SK-N-SH (cell line): ENCODE results near the gene WNK4.

Experiments used
- CTCF ChIP-seq: fragments of 200-600 bp; sonication (generic); IDR thresholded peaks from 2 replicates; pipeline ENCODE4 v1.6.1; 2017; ENCODE audit warnings: antibody characterized with exemption, mild to moderate bottlenecking, moderate library complexity
- FOSL2 ChIP-seq: IDR thresholded peaks from 2 replicates; pipeline ENCODE4 v1.4.0; 2012; ENCODE audit warnings: low read depth, mild to moderate bottlenecking, moderate library complexity, borderline replicate concordance
- GABPA ChIP-seq: IDR thresholded peaks from 2 replicates; pipeline ENCODE4 v1.4.0; 2012; ENCODE audit warnings: low read depth, mild to moderate bottlenecking
- POLR2AphosphoS5 ChIP-seq: IDR thresholded peaks from 2 replicates; pipeline ENCODE4 v1.6.1; 2012; ENCODE audit warnings: low read depth, low read length
- RAD21 ChIP-seq: IDR thresholded peaks from 2 replicates; pipeline ENCODE4 v1.6.1; 2012; ENCODE audit warnings: mild to moderate bottlenecking, low read length
- REST ChIP-seq: IDR thresholded peaks from 2 replicates; pipeline ENCODE4 v1.6.1; 2012; ENCODE audit warnings: mild to moderate bottlenecking, low read depth, low read length, moderate library complexity
- SIN3A ChIP-seq: IDR thresholded peaks from 2 replicates; pipeline ENCODE4 v1.6.1; 2012; ENCODE audit warnings: low read depth, mild to moderate bottlenecking, low read length, moderate library complexity, borderline replicate concordance
- TAF1 ChIP-seq: IDR thresholded peaks from 2 replicates; pipeline ENCODE4 v1.6.1; 2012; ENCODE audit warnings: low read depth, mild to moderate bottlenecking, low read length, moderate library complexity, borderline replicate concordance
- TF ChIP-seq, protein P1 (sequence below): fragments of 150-350 bp; IDR thresholded peaks from 2 replicates; pipeline ENCODE4 v1.6.1; 2017; ENCODE audit warnings: antibody characterized with exemption, low read length, low read depth, borderline replicate concordance
- TF ChIP-seq, protein P2 (sequence below): IDR thresholded peaks from 2 replicates; pipeline ENCODE4 v1.4.0; 2012; ENCODE audit warnings: low read depth

DNA sequence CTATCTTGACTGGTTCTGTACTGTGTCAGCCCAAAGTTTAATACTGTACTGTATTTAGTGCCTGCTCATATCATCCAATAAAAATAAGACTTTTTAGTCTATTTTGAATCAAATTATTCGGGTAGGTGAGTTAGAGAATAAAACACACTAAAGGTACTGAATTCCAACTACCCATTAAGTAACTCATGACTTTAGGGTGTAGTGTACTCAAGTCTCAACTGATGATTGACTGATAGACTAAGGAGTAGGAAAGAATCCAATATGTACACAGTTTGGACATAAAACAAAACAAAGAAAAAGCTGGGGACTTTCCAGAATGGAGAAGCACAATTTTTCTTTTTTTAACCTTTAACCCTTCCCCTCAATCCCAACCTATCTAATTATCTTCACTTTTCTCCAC is 39.7 kb upstream of the WNK4 start:
- TF ChIP-seq FOSL2 = no peak
- no peak for TF ChIP-seq CTCF
- TF ChIP-seq, protein P1, sequence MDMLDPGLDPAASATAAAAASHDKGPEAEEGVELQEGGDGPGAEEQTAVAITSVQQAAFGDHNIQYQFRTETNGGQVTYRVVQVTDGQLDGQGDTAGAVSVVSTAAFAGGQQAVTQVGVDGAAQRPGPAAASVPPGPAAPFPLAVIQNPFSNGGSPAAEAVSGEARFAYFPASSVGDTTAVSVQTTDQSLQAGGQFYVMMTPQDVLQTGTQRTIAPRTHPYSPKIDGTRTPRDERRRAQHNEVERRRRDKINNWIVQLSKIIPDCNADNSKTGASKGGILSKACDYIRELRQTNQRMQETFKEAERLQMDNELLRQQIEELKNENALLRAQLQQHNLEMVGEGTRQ = no peak
- no peak for TF ChIP-seq REST
- no peak for TF ChIP-seq SIN3A
- no peak for TF ChIP-seq POLR2AphosphoS5
- no peak for TF ChIP-seq GABPA
- TF ChIP-seq, protein P2, sequence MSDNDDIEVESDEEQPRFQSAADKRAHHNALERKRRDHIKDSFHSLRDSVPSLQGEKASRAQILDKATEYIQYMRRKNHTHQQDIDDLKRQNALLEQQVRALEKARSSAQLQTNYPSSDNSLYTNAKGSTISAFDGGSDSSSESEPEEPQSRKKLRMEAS = no peak
- TF ChIP-seq RAD21 = no peak
- TF ChIP-seq TAF1 = no peak
